HG03097 (cell line): ENCODE measurements around the gene MACROD2.
"Not testable (repeated sequence)": the region's sequence is repeated elsewhere in the genome, so short reads cannot be mapped to it uniquely, and the experiment has no call there.

ENCODE experiments used
- ATAC-seq: cut with Tn5 transposase; IDR thresholded peaks from one replicate; pipeline ENCODE4 v1.9.1; 2021; ENCODE audit not compliant: unreplicated experiment, low FRiP score

The MACROD2 gene

GRCh38 chr20:14446446-14446845 is 451.1 kb downstream of the MACROD2 start:
- no peak for ATAC-seq

- no peak for ATAC-seq
Measured at GRCh38 chr20:14449323-14449722, 454.0 kb downstream of the MACROD2 start.

- no peak for ATAC-seq
Measured at GRCh38 chr20:14450256-14450655, 454.9 kb downstream of the MACROD2 start.

GRCh38 chr20:14451458-14451857 is 456.1 kb downstream of the MACROD2 start:
- no peak for ATAC-seq

- ATAC-seq, result no peak
Measured at GRCh38 chr20:14453259-14453658, 457.9 kb downstream of the MACROD2 start.

GRCh38 chr20:14454296-14454695 is 459.0 kb downstream of the MACROD2 start:
- ATAC-seq, result no peak

GRCh38 chr20:14467104-14467827 is 471.9 kb downstream of the MACROD2 start:
- not testable (repeated sequence) for ATAC-seq

GRCh38 chr20:14470231-14470899 is 475.0 kb downstream of the MACROD2 start:
- no peak for ATAC-seq

- ATAC-seq, result no peak
Measured at GRCh38 chr20:14470977-14471661, 475.8 kb downstream of the MACROD2 start.

- ATAC-seq, result no peak
Measured at GRCh38 chr20:14477125-14477524, 481.8 kb downstream of the MACROD2 start.

- ATAC-seq, result no peak
Measured at GRCh38 chr20:14478126-14478525, 482.8 kb downstream of the MACROD2 start.

- ATAC-seq, result no peak
Measured at GRCh38 chr20:14481863-14482262, 486.5 kb downstream of the MACROD2 start.

- ATAC-seq, result no peak
Measured at GRCh38 chr20:14488212-14488611, 492.9 kb downstream of the MACROD2 start.

GRCh38 chr20:14488756-14489479 is 493.6 kb downstream of the MACROD2 start:
- no peak for ATAC-seq

- ATAC-seq, result no peak
Measured at GRCh38 chr20:14489544-14489943, 494.2 kb downstream of the MACROD2 start.

GRCh38 chr20:14491436-14491835 is 496.1 kb downstream of the MACROD2 start:
- ATAC-seq, result no peak

GRCh38 chr20:14493408-14493807 is 498.1 kb downstream of the MACROD2 start:
- no peak for ATAC-seq

- ATAC-seq, result no peak
Measured at GRCh38 chr20:14494355-14494754, 499.0 kb downstream of the MACROD2 start.

GRCh38 chr20:14495066-14495465 is 499.8 kb downstream of the MACROD2 start:
- ATAC-seq, result no peak

GRCh38 chr20:14497004-14497403 is 501.7 kb downstream of the MACROD2 start:
- ATAC-seq, result no peak

- ATAC-seq, result no peak
Measured at GRCh38 chr20:14498772-14499171, 503.5 kb downstream of the MACROD2 start.
